K562 (cell line): ENCODE measurements around the gene HLA-E. TPM values are rescaled to one million over a fixed set of nuclear protein-coding genes. Genes with fewer than 3 reads are reported as not detected.
A peak's percentile ranks its signal among the peaks of the same experiment; 100 is the strongest.

Experiments used
- CLOCK ChIP-seq: fragments of 250-450 bp; sonication (Bioruptor Pico); IDR thresholded peaks from 2 replicates; pipeline ENCODE4 v1.4.0; 2020; ENCODE audit warnings: mild to moderate bottlenecking, moderate library complexity, borderline replicate concordance
- DIDO1 ChIP-seq: fragments of 450-650 bp; IDR thresholded peaks from 2 replicates; pipeline ENCODE4 v1.6.1; 2016; ENCODE audit warnings: low read depth, missing biosample characterization, missing genetic modification characterization
- ELF1 ChIP-seq: fragments of 200-800 bp; sonication (Bioruptor generic); IDR thresholded peaks from 2 replicates; pipeline ENCODE4 v1.6.1; 2016; ENCODE audit warnings: missing genetic modification characterization, missing compliant biosample characterization
- FIP1L1 ChIP-seq: fragments of 200-400 bp; formaldehyde crosslinking; IDR thresholded peaks from 2 replicates; pipeline ENCODE4 v1.6.1; 2018; ENCODE audit warnings: mild to moderate bottlenecking, low read depth, low read length; ENCODE audit not compliant: poor library complexity, severe bottlenecking
- HDAC1 ChIP-seq, 2 experiments: fragments of 450-650 bp; IDR thresholded peaks; 2 replicates each; pipeline ENCODE4 v1.6.1; 2016 to 2017; ENCODE audit warnings: inconsistent platforms in 1 of 2, mild to moderate bottlenecking in 1 of 2, moderate library complexity in 1 of 2
- KLF10 ChIP-seq: fragments of 250-450 bp; sonication (Bioruptor Pico); IDR thresholded peaks from 2 replicates; pipeline ENCODE4 v1.6.1; 2021; ENCODE audit warnings: matching md5 sums
- NFRKB ChIP-seq: fragments of 450-650 bp; IDR thresholded peaks from 2 replicates; pipeline ENCODE4 v1.6.1; 2016; ENCODE audit warnings: low read depth
- PATZ1 ChIP-seq: fragments of 250-450 bp; sonication (Bioruptor Pico); IDR thresholded peaks from 2 replicates; pipeline ENCODE4 v1.5.0; 2020; ENCODE audit warnings: mild to moderate bottlenecking, borderline replicate concordance
- PCBP1 ChIP-seq: fragments of 200-400 bp; formaldehyde crosslinking; IDR thresholded peaks from 2 replicates; pipeline ENCODE4 v1.6.1; 2018; ENCODE audit warnings: mild to moderate bottlenecking, low read depth, low read length; ENCODE audit not compliant: poor library complexity, severe bottlenecking
- SRF ChIP-seq, 2 experiments: fragments of 250-450, 450-650 bp in 1 of 2; sonication (Bioruptor Pico) in 1 of 2; sonication (generic) in 1 of 2; formaldehyde crosslinking; IDR thresholded peaks; 2 replicates each; pipeline versions ENCODE4 v1.5.0 to v1.5.1; 2020 to 2022; ENCODE audit warnings: mild to moderate bottlenecking in 1 of 2, missing genetic modification reagents in 1 of 2
- TARDBP ChIP-seq: fragments of 450-650 bp; IDR thresholded peaks from 2 replicates; pipeline ENCODE4 v1.6.1; 2016
- THRAP3 ChIP-seq: fragments of 450-650 bp; IDR thresholded peaks from 2 replicates; pipeline ENCODE4 v1.6.1; 2016; ENCODE audit warnings: mild to moderate bottlenecking, inconsistent platforms, borderline replicate concordance
- ZNF561 ChIP-seq: fragments of 450-650 bp; formaldehyde crosslinking; conservative IDR thresholded peaks from 2 replicates; pipeline ENCODE4 v1.4.0; 2020; ENCODE audit warnings: mild to moderate bottlenecking, moderate library complexity
- ZNF717 ChIP-seq: fragments of 250-450 bp; sonication (Bioruptor Pico); IDR thresholded peaks from 2 replicates; pipeline ENCODE4 v1.5.0; 2021
- ZNF764 ChIP-seq: fragments of 250-450 bp; sonication (Bioruptor Pico); IDR thresholded peaks from 2 replicates; pipeline ENCODE4 v1.4.0; 2020; ENCODE audit warnings: low read depth, mild to moderate bottlenecking, moderate library complexity
- polyA plus RNA-seq, 8 experiments: library from polyadenylated mRNA; depleted of rRNA in 4 of 8; stranded (reverse) in 5 of 8; unstranded in 3 of 8; fragments of >200 nt; fragmentation: Nextera tagmentation in 2 of 8; fragmentation: Illumina TruSeq in 1 of 8; extraction: Ambion mirVana in 2 of 8; extraction: Trizol in 1 of 8; gene quantifications; 2 replicates each; pipeline versions ENCODE4 v1.2.1 to v1.2.3, GENCODE V29; 2011 to 2014; ENCODE audit warnings: inconsistent platforms in 1 of 8, missing spikeins in 1 of 8
- total RNA-seq, 7 experiments: library from RNA; depleted of rRNA in 6 of 7; stranded (reverse); fragments of >200 nt in 6 of 7; fragmentation: Illumina TruSeq in 2 of 7; extraction: Trizol in 2 of 7; gene quantifications; 2 replicates each; pipeline versions ENCODE4 v1.2.1 to v1.2.3, GENCODE V29; 2011 to 2021; ENCODE audit warnings: low replicate concordance in 1 of 7
- TF ChIP-seq, protein P1 (sequence below): sonication (generic); formaldehyde crosslinking; IDR thresholded peaks from 2 replicates; pipeline ENCODE4 v1.8.0; 2023; ENCODE audit warnings: mild to moderate bottlenecking, missing genetic modification reagents
- TF ChIP-seq, protein P2 (sequence below): sonication (generic); formaldehyde crosslinking; IDR thresholded peaks from 2 replicates; pipeline ENCODE4 v1.8.1; 2023; ENCODE audit warnings: mild to moderate bottlenecking, missing genetic modification reagents
- TF ChIP-seq, protein P3 (sequence below): fragments of 250-450 bp; sonication (Bioruptor Pico); IDR thresholded peaks from 2 replicates; pipeline ENCODE4 v1.8.0; 2021; ENCODE audit warnings: borderline replicate concordance, mild to moderate bottlenecking, moderate library complexity; ENCODE audit not compliant: poor library complexity, severe bottlenecking

Gene HLA-E
- total and polyA plus RNA-seq, 9 of the 15 experiments (the other 6 are each of a cell fraction or from before 2014, with no cell fraction given): 3.2 to 39.9 (median 26.8) TPM

- TF ChIP-seq CLOCK (CRISPR knock-in tag): no peak
- TF ChIP-seq, protein P1, sequence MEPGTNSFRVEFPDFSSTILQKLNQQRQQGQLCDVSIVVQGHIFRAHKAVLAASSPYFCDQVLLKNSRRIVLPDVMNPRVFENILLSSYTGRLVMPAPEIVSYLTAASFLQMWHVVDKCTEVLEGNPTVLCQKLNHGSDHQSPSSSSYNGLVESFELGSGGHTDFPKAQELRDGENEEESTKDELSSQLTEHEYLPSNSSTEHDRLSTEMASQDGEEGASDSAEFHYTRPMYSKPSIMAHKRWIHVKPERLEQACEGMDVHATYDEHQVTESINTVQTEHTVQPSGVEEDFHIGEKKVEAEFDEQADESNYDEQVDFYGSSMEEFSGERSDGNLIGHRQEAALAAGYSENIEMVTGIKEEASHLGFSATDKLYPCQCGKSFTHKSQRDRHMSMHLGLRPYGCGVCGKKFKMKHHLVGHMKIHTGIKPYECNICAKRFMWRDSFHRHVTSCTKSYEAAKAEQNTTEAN (CRISPR knock-in tag): no peak
- TF ChIP-seq ELF1 (tag): no peak
- TF ChIP-seq ZNF764: no peak
- TF ChIP-seq TARDBP: no peak
- no peak for TF ChIP-seq ZNF561
- TF ChIP-seq KLF10: no peak
- peak in 1 of 2 experiments; percentile 83; a peak in 2 of 4 replicates for TF ChIP-seq HDAC1 (IDR thresholded peaks at IDR 0.05)
- no peak for TF ChIP-seq SRF (CRISPR knock-in tag; IDR thresholded peaks at IDR 0.05)
- TF ChIP-seq DIDO1 (tag): no peak
- no peak for TF ChIP-seq FIP1L1
- TF ChIP-seq, protein P2, sequence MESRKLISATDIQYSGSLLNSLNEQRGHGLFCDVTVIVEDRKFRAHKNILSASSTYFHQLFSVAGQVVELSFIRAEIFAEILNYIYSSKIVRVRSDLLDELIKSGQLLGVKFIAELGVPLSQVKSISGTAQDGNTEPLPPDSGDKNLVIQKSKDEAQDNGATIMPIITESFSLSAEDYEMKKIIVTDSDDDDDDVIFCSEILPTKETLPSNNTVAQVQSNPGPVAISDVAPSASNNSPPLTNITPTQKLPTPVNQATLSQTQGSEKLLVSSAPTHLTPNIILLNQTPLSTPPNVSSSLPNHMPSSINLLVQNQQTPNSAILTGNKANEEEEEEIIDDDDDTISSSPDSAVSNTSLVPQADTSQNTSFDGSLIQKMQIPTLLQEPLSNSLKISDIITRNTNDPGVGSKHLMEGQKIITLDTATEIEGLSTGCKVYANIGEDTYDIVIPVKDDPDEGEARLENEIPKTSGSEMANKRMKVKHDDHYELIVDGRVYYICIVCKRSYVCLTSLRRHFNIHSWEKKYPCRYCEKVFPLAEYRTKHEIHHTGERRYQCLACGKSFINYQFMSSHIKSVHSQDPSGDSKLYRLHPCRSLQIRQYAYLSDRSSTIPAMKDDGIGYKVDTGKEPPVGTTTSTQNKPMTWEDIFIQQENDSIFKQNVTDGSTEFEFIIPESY (CRISPR knock-in tag): no peak
- no peak for TF ChIP-seq PATZ1 (CRISPR knock-in tag)
- TF ChIP-seq THRAP3: no peak
- no peak for TF ChIP-seq NFRKB
- TF ChIP-seq, protein P3, sequence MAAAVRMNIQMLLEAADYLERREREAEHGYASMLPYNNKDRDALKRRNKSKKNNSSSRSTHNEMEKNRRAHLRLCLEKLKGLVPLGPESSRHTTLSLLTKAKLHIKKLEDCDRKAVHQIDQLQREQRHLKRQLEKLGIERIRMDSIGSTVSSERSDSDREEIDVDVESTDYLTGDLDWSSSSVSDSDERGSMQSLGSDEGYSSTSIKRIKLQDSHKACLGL (CRISPR knock-in tag): no peak
- no peak for TF ChIP-seq PCBP1
- no peak for TF ChIP-seq ZNF717 (CRISPR knock-in tag)
Observed at GRCh38 chr6:30541515-30542403, 52.5 kb downstream of the HLA-E start (continued).
